ENCODE data around the gene CPVL.
A peak's percentile ranks its signal among the peaks of the same experiment; 100 is the strongest.

The CPVL gene

DNA sequence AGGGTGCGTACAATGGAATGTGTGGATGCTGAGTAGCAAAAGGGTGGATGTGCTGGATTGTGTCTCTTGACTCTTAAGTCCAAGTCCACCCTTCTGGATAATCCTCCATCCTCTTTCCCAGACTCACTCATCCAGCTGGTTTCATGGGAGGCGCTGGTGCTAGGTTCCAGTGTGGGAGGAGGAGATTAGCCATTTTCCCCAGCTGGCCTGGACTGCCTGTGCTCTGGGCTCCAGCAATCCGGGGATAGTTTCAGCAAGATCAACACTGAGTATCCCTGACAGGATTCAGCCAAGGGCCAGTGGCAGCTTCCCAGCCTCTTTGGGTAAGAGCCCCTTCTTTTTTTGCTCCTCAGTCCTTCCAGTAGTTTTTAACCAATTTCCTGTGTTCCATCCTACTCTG is 166.6 kb downstream of the CPVL start:
- Mint-ChIP-seq H3K9me3 (peaks cover 3% of the 10 kb centered on the region), H3K27ac (no peak overlapping the region), H3K4me3 (no peak overlapping the region), H3K4me1 (no peaks in the 10 kb centered on the region), H3K36me3 (no peaks in the 10 kb centered on the region), H3K27me3 (peaks cover 9% of the 10 kb centered on the region)
- ATAC-seq (ENCODE audit: low read depth): no peak
- DNase-seq (ENCODE audit: low spot score in 2 of 2): no peak

DNA sequence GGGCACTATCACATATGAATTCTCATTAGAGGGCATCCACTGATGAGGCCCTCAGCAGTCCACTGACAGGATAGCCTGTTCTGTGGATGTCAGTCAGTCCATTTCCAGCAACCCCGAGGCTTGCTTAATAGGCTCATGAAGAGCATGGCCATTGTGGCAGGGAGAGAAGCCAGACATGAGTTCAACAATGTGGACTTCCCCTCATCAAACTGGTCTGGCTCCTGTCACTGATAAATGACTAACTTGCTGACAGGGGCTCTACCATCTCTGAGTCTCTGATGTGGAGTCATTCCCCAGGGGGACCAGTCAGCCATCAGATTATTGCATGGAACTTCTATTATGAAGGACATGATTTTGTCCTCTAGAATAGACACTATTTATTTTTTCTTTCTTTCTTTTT is 168.5 kb downstream of the CPVL start:
- H3K36me3 Mint-ChIP-seq: peaks cover 5% of the 10 kb centered on the region
- no peak overlapping the region for H3K4me3 Mint-ChIP-seq
- no peak for ATAC-seq (ENCODE audit: low read depth)
- H3K27ac Mint-ChIP-seq: no peak overlapping the region
- peaks cover 13% of the 10 kb centered on the region for H3K27me3 Mint-ChIP-seq
- H3K4me1 Mint-ChIP-seq: no peaks in the 10 kb centered on the region
- H3K9me3 Mint-ChIP-seq: peaks cover 11% of the 10 kb centered on the region
- DNase-seq (ENCODE audit: low spot score in 2 of 2): no peak

DNA sequence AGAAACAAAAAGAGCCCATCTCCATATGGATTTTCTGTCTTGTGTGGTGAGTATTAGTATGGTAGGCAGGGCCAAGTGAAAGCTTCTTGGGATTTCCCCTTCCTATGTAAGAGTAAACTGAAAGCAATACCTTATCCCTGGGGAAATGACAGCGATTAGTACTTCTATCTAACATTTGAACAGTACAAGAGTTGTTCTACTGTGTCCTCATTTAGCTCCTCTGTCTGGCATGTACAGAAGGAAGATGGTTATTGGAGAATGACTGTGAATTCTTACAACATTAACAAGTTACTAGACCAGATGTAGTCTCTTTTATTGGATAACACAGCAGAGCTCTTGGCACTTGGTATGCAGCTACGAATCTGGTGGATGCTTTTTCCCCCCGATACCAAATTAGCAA is 170.3 kb downstream of the CPVL start:
- no peaks in the 10 kb centered on the region for H3K4me1 Mint-ChIP-seq
- peaks cover 17% of the 10 kb centered on the region for H3K9me3 Mint-ChIP-seq
- no peak overlapping the region for H3K27ac Mint-ChIP-seq
- H3K27me3 Mint-ChIP-seq: peaks cover 15% of the 10 kb centered on the region
- no peak overlapping the region for H3K4me3 Mint-ChIP-seq
- peaks cover 7% of the 10 kb centered on the region for H3K36me3 Mint-ChIP-seq
- DNase-seq (ENCODE audit: low spot score in 2 of 2) (no peak), ATAC-seq (ENCODE audit: low read depth) (no peak)

DNA sequence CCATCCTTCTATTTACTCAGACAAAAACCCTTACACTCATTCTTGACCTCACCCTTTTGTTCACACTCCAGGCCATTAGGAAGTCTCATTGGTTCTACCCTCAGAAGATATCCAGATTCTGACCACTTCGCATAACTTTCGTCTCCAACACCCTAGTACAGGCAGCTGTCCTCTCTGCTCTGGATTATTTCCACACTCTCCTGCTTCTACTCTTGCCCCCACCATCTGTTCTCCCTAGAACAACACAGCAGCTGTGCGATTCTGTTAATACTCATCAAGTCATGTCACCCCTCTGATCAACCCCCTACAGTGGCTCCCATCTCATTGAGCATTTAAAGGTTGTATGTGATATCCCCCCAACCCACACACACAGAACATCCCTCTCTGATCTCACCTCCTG is 172.7 kb downstream of the CPVL start:
- Mint-ChIP-seq H3K27ac (no peak overlapping the region), H3K4me1 (no peaks in the 10 kb centered on the region), H3K36me3 (peaks cover 7% of the 10 kb centered on the region), H3K27me3 (peaks cover 10% of the 10 kb centered on the region), H3K4me3 (no peak overlapping the region), H3K9me3 (peaks cover 19% of the 10 kb centered on the region)
- ATAC-seq (ENCODE audit: low read depth): no peak
- DNase-seq (ENCODE audit: low spot score in 2 of 2): no peak

GRCh38 chr7:28964056-28964455 is 182.3 kb downstream of the CPVL start:
- peaks cover 7% of the 10 kb centered on the region for H3K27me3 Mint-ChIP-seq
- no peaks in the 10 kb centered on the region for H3K36me3 Mint-ChIP-seq
- no peak overlapping the region for H3K27ac Mint-ChIP-seq
- ATAC-seq (ENCODE audit: low read depth): no peak
- no peaks in the 10 kb centered on the region for H3K9me3 Mint-ChIP-seq
- H3K4me3 Mint-ChIP-seq: no peak overlapping the region
- H3K4me1 Mint-ChIP-seq: no peaks in the 10 kb centered on the region
- DNase-seq (ENCODE audit: low spot score in 2 of 2): no peak

GRCh38 chr7:28961972-28962371 is 184.4 kb downstream of the CPVL start:
- no peaks in the 10 kb centered on the region for H3K9me3 Mint-ChIP-seq
- no peak overlapping the region for H3K27ac Mint-ChIP-seq
- DNase-seq (ENCODE audit: low spot score in 2 of 2): no peak
- H3K4me1 Mint-ChIP-seq: no peaks in the 10 kb centered on the region
- peaks cover 18% of the 10 kb centered on the region for H3K27me3 Mint-ChIP-seq
- no peak for ATAC-seq (ENCODE audit: low read depth)
- no peaks in the 10 kb centered on the region for H3K36me3 Mint-ChIP-seq
- no peak overlapping the region for H3K4me3 Mint-ChIP-seq

- Mint-ChIP-seq H3K27me3 (peaks cover 20% of the 10 kb centered on the region), H3K9me3 (no peaks in the 10 kb centered on the region), H3K4me3 (no peak overlapping the region), H3K36me3 (no peaks in the 10 kb centered on the region), H3K27ac (no peak overlapping the region), H3K4me1 (peaks cover 1% of the 10 kb centered on the region)
- no peak for DNase-seq (ENCODE audit: low spot score in 2 of 2)
- no peak for ATAC-seq (ENCODE audit: low read depth)
These were observed 186.1 kb downstream of the CPVL start for GRCh38 chr7:28960071-28960840.

- ATAC-seq (ENCODE audit: low read depth) (no peak), DNase-seq (ENCODE audit: low spot score in 2 of 2) (no peak)
- no peaks in the 10 kb centered on the region for H3K9me3 Mint-ChIP-seq
- H3K27ac Mint-ChIP-seq: no peak overlapping the region
- H3K4me3 Mint-ChIP-seq: no peak overlapping the region
- H3K27me3 Mint-ChIP-seq: peaks cover 22% of the 10 kb centered on the region
- H3K36me3 Mint-ChIP-seq: no peaks in the 10 kb centered on the region
- peaks cover 2% of the 10 kb centered on the region for H3K4me1 Mint-ChIP-seq
These were observed 187.4 kb downstream of the CPVL start for GRCh38 chr7:28958980-28959347.

DNA sequence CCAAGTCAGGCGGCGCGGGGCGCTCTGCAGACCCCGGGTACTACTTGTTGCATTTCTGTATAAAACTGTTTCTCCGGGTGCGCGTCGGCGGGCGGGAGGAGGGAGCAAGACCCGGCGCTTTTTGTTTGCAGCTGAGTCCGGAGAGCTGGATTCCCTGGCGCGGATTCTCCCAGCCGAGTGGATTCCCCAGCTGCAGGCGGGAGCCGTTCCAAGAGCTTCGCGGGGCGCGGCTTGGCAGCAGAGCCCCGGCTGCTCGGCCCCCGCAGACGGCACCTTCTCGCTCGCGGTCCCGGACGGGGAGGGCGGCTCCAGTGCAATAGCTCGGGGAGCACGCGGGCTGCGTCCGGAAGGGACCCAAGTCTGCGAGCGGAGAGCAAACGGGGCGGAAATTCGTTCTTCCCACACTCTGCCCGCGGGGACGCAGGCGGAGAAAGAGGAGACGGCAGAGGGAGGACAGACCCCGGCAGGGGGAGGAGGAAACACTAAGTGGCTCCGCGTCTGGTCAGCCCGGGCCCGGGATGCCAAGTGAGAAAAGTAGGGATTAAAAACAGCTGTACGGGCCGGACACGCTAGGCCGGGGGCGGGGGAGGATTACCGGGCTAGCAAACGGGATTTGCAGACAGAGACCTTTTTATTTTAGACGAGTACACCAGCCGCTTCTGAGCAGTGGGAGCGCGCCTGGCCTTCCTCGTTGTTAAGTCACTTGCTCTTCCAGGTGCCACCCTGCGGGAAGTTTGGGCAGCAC is 187.9 kb downstream of the CPVL start, which contains the start of gene TRIL:
Gene TRIL (minus strand): TSS at position 96 of the 745 bp plus-strand sequence. CDS start 284 bp downstream, outside the sequence.
- H3K4me1 Mint-ChIP-seq: peaks cover 2% of the 10 kb centered on the region
- H3K27ac Mint-ChIP-seq: no peak within 1 kb of the TSS
- H3K9me3 Mint-ChIP-seq: no peaks in the 10 kb centered on the region
- DNase-seq (ENCODE audit: low spot score in 2 of 2) (no peak), ATAC-seq (ENCODE audit: low read depth) (no peak)
- peaks cover 22% of the 10 kb centered on the region for H3K27me3 Mint-ChIP-seq
- H3K36me3 Mint-ChIP-seq: no peaks in the 10 kb centered on the region
- peak within 1 kb of the TSS; percentile 2 for H3K4me3 Mint-ChIP-seq

- Mint-ChIP-seq H3K27me3 (peaks cover 22% of the 10 kb centered on the region), H3K27ac (no peak overlapping the region), H3K36me3 (no peaks in the 10 kb centered on the region), H3K4me1 (peaks cover 2% of the 10 kb centered on the region), H3K4me3 (peak overlapping the region; percentile 2), H3K9me3 (no peaks in the 10 kb centered on the region)
- DNase-seq (ENCODE audit: low spot score in 2 of 2): no peak
- no peak for ATAC-seq (ENCODE audit: low read depth)
These were observed 188.5 kb downstream of the CPVL start for GRCh38 chr7:28957751-28958234.

DNA sequence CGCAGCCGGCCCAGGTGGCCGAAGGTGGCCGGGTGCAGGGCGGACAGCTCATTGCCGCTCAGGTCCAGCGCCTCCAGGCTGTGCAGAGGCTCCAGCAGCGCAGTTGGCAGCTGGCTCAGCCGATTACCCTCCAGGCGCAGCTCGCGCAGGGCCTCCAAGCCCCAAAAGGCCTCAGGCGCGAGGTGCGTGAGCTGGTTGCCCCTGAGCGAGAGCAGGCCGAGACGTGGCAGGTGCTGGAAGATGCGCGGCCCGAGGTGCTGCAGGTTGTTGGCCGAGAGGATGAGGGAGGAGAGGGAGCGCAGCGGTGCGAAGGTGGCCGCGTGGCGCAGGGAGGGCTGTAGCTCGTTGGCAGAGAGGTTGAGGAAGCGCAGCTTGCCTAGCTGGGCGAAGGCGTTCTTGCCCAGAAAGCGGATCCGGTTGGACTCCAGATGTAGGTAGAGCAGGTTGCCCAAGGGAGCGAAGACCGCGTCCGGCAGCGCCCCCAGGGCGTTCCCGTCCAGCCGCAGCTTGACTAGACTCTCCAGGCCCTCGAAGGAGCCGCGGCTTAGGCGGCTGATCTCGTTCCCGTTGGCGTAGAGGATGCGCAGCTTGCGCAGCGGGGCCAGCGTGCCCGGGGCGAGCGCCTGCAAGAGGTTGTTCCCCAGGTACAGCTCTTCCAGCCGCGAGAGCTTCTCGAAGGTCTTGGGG is 189.1 kb downstream of the CPVL start:
- H3K36me3 Mint-ChIP-seq: no peaks in the 10 kb centered on the region
- H3K4me3 Mint-ChIP-seq: peak overlapping the region; percentile 2
- peaks cover 2% of the 10 kb centered on the region for H3K4me1 Mint-ChIP-seq
- H3K9me3 Mint-ChIP-seq: no peaks in the 10 kb centered on the region
- ATAC-seq (ENCODE audit: low read depth) (no peak), DNase-seq (ENCODE audit: low spot score in 2 of 2) (no peak)
- no peak overlapping the region for H3K27ac Mint-ChIP-seq
- H3K27me3 Mint-ChIP-seq: peaks cover 22% of the 10 kb centered on the region

DNA sequence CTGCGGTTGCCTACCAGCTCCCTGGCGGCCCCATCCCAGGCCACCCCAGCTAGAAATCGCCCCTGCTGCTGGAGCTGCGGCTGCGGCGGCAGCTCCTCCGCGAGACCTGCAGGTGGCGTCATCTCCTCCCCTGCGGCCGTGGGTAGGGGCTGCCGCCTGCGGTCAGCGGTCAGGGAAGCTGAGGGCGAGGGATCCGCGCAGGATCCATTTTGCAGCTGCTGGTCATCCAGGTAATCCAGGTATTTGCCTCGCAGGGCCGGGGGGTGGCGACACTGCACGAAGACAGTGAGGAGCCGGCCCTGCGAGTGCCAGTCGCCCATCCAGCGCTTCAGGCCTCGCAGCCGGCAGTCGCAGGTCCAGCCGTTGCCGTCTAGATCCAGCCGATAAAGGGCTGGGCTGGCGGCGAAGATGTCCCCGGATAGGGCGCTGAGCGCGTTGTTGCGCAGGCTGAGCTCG is 189.7 kb downstream of the CPVL start:
- no peak for ATAC-seq (ENCODE audit: low read depth)
- no peaks in the 10 kb centered on the region for H3K9me3 Mint-ChIP-seq
- H3K27me3 Mint-ChIP-seq: peaks cover 24% of the 10 kb centered on the region
- no peak overlapping the region for H3K27ac Mint-ChIP-seq
- no peak overlapping the region for H3K4me3 Mint-ChIP-seq
- H3K36me3 Mint-ChIP-seq: no peaks in the 10 kb centered on the region
- H3K4me1 Mint-ChIP-seq: peaks cover 2% of the 10 kb centered on the region
- DNase-seq (ENCODE audit: low spot score in 2 of 2): peak in 1 of 2 donors; percentile 14

- H3K4me1 Mint-ChIP-seq: peaks cover 2% of the 10 kb centered on the region
- no peaks in the 10 kb centered on the region for H3K36me3 Mint-ChIP-seq
- DNase-seq (ENCODE audit: low spot score in 2 of 2) (no peak), ATAC-seq (ENCODE audit: low read depth) (peak; percentile 35)
- H3K9me3 Mint-ChIP-seq: no peaks in the 10 kb centered on the region
- peak overlapping the region; percentile 59 for H3K4me3 Mint-ChIP-seq
- H3K27ac Mint-ChIP-seq: no peak overlapping the region
- peaks cover 28% of the 10 kb centered on the region for H3K27me3 Mint-ChIP-seq
These were observed 190.4 kb downstream of the CPVL start for GRCh38 chr7:28955718-28956607.

Measured in memory B cell (primary cell).